GM04503 (cell line): ENCODE results near the gene BSN.

ENCODE experiments used
- DNase-seq: peaks from one replicate; pipeline ENCODE4 v3.0.0-alpha.2; 2012; ENCODE audit warnings: low read depth

BSN gene

DNA sequence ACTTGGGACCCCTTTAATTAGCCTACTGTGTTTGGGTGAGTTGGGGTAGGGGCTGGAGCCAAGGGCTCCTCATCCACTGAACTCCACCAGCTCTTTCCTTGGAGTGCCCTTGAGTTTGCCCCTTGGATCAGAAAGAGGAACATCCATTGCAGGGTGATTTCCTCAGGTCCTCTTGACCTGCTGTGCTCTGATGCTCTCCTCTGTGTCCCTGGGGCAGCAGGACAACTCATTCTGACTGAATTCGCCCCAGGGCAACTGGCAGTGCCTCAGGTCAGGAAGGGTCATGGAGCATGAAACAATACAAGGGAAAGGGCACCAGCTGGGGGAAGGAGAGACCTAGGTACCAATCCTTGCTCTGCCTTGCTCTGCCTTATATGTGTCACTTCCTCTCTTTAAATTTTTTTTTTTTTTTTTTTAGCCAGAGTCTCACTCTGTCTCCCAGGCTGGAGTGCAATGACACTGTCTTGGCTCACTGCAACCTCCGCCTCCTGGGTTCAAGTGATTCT is 47.8 kb downstream of the BSN start:
- DNase-seq, result no peak

DNA sequence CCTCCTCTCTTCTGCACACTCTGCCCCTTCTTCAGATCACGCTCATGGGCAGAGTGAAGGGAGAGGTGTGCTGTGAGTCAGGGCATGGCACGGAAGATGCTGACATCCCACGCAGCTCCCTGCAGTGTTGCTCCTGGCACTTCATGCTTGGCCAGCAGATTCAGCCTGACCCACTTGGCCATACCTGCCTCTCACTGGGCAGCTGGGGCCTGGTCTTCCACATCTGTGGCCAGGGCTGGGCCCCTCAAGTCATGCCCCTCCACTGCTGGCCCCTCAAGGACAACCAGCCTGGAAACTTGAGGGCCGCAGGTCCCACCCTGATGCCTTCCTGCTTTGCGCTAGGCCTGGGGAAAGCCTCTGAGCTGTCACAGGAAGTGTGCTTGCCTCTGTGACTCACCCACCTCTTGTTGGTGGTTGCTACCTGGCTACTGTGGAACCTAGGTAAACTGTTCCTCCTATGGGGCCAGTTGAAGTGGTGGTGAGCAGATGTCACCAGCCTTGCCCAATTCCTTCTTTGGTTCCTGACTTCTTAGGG is 48.7 kb downstream of the BSN start:
- DNase-seq, result no peak

DNA sequence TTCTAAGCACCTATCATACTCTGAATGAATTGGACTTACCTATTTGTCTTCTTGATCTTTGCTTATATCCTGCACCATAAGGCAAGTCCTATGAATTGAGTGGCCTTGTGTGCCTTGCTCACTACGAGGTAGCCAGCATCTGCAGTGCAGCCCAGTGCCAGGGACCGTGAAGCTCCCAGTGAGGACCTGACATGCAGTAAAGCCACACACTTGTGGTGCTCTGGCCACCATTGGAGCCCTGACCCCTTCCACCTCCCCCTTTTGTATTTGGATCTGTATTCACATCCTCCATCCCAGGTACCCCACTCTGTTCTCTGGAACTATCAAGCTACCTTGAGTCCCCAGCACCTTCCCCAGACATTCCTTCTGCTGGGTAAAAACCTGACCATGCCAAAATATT is 52.1 kb downstream of the BSN start:
- no peak for DNase-seq

DNA sequence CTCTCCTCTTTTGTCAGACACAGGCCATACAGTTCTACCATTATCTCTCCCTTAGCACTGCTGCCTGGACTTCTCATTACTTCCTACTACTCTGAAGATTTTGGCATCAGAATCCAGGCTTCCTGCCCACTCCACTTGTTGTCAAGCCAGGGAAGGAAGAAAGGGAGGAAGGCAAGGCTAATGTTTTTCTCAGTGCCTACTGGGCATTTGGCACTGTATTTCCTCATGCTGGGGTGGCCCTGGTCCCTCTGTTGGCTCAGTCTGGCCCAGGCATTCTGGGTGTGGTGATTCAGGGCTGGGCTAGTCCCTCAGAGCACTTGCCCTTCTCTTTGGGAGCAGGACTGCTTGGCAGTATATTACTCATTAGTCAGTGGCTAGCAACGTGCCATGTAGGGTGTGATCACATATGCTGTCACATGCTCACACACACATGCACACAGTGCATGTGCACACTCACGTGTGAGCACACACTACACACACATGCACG is 52.9 kb downstream of the BSN start:
- DNase-seq, result no peak

DNA sequence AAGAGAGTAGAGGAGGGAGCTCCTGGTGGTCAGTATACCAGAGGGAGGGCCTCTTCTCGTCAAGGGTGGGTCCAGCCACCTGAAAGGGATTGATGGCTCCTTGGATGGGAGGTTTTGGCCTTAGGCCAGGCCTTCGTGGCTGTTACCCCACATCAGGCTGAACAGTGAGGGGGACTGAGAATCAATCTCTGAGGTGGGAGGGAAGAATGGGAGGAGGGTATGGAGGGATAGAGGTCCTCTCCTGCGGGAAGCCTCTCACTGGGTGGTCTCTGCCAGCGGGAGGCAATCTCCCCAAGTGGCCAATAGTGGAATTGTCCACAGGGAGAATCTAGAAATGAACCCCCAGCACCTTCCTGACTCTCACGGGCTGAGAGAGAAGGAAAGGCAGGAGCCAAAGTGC is 53.5 kb downstream of the BSN start:
- no peak for DNase-seq

DNA sequence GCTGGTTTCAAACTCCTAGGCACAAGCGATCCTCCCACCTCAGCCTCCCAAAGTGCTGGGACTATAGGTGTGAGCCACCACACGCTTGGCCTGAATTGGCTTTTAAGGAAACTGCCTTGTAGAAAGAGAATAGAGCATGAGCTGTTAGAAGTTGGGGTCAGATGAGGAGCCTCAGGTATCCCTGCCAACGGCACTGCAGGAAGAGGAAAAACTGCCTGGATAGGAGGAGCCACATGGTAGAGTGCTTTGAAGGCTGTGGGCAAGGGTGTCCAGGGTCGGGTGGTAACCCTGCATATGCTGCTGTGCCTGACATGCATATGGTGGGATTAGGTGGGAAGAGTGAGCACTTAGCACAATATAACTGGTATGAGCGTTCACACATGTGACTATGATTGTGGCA is 55.0 kb downstream of the BSN start:
- no peak for DNase-seq

DNA sequence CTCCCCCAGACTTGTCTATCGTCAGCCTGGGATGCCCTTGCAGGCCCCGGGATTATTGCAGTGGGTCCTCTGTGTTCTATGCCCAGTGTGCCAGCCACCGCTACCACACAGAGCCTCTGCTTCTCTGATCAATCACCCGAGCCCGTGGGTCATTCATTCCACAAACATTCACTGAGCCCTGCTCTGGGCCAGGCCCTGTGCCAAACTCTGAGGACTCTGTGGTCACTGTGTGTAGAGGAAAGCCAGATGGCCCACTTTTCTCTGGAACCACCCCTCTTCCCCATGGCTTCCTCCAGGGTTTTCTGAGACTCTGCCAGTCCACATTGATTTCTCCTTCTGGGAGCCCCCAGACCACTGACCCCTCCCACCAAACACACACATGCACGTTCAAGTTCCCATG is 55.5 kb downstream of the BSN start:
- DNase-seq, result no peak

DNA sequence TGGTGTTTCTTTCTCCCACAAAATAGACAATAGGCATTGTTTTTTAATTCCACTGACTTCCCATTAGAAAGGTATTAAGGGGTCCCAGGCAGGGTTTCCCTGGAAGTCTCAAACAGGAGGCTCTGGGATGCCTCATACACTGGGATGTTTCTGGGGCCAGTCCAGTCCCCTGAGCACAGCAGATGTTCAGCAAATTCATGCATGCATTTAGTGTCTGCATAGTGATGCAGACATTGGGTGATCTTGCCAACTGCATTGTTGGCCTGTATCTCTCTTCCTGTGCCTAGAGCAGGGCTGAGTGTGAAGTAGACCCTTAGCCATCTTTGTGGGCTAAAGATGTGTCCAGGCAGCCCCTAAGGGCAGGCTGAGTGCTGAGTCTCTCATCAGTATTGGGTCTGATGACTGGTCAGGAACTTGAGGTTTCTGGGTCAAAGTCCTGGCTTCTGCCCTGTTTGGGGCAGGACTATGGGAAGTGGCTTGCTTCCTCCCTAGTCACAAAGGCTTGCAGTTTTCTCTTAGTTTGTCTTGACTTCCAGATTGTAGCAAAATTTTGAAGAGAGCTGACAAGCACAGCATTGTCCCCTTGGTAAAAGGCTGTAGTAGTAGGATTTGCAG is 56.5 kb downstream of the BSN start:
- no peak for DNase-seq

DNA sequence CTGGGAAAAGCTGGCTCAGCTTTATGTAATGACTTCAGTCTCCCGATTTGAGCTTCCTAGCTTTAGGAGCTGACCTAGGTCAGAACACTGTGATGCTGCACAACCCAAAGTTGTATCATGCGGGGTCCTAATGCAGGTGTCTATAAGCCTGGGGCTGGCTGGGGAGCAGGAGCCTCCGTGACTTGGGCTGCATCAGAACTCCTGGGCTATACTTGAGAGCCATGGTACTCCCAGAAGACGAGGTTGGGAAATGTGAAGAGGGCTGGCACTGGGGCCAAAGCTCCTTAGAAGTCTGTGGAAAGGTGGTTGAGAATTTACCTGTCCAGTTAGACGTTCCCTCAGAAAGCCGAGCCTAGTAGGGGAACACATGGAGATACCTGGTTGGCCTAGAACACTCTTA is 57.0 kb downstream of the BSN start:
- DNase-seq, result no peak

DNA sequence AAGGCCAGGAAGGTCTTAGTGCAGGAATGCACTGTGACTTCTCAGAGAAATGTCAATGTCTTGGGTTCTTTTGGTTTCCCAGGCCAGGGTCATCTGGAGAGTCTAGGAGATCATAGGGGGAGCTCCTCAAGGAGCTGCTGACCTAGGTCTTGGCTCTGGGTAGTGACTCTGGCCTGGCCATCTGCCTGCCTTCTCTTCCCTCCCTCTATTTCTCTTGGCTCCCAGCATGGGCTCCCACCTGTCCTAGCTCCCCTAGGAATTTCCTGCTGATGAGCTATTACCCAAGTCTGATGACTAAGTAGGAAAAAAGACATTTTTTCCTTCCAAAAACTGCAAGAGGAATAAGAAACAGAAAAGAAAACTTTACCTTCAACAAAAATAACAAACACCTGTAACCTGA is 57.4 kb downstream of the BSN start:
- DNase-seq, result no peak

DNA sequence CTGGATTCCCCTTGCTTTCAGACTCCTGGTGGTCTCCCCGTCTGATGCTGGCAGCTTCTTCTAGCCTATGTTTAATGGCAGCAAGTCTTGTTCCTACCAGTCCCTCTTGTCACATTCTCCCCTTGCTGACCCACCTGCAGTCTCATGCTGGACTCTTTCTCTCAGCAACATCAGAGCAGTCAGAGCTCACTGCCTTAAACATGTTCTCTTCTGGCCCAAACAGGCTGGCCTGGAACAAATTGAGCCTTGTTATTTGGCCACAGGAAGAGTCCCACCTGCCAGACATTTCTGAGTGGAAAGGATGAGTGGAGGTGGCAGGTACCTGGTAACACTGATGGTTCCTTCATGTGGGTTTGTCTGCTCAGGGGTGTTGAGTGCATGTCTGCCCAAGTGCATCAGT is 60.7 kb downstream of the BSN start:
- no peak for DNase-seq

DNA sequence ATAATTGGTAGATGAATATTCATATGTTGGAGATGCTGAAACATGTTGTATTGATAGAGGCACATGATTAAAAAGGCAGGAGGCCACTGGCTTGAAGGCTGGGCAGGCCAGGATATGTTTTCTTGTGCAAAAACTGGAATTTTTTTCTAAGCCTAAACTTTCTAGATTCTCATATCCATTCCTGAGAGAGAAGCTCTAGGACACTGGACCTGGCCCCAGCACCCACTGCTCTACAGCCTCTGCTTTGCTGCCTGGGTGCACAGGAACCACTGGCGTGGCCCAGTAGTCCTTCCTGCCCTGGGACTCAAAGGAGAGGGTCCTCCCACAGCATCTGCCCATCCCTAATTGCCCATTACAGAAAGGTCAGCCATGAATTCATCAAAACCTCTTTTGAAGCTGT is 61.8 kb downstream of the BSN start:
- DNase-seq, result no peak

DNA sequence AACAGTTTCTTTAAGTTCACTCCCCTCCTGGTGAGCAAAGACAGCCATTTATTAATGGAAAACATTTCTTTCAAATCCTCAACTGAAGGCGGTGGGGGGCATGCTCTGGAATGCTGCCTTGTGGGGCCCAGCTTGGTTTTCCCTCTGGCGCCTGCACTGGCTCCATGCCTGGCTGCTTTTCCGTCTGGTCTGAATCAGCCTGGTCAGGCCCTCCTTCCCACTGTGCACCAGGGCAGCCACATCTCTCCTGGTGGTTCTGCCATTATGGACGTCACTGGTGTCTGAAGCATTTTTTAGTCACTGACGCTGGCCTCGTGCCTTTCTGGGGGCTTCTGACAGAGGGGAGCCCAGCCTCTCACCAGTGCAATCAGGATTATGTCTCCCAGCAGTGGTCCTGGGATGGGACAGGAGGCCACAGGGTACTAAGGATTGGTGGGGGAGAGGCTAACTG is 62.2 kb downstream of the BSN start:
- DNase-seq, result no peak

DNA sequence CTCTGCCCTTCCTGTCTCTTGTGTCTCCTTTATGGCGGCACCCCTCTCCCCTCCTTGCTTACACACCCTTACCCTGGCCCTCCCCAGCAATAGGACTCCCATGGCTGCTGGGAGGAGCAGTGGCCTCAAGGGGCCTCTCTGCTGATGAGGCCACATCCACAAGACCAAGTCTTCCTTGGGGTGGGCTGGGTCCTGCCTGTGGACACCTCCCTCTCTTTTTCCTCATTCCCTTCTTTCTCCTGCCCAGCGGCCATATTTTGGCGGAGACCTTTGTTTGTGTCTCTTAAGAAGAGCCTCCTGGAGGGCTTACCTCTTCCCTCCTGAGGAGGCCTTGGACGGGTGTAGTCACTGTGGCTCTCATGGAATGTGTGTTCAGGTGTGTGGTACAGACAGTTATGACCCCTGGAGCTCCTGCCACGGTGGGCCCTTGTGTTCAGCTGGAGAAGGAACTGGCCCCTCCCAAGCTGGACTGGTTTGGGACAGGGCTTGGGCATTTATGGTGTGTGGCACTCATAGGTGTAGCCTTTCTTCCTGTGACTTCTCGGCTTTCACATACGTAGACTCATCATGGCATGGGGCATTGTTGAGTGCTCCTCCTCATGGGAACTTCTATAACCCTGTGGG is 63.2 kb downstream of the BSN start:
- no peak for DNase-seq

DNA sequence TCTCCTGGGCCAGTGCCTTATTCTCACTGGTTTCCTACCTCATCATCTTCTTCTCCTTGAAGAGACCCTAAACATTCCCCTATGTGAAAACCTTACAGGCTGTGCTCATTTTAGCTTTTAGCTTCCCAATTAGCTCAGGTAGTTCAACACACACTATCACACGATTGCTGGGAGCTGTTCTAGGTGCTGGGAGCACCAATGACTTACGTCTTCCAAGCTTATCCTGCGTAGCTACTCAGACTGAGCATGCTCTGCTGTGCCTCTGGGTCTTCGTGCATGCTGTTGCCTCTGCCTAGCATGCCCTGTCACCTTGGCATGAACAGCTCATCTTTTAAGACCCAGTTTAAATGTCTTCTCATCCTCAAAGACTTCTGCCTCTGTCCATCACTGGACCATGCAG is 64.1 kb downstream of the BSN start:
- DNase-seq, result no peak

DNA sequence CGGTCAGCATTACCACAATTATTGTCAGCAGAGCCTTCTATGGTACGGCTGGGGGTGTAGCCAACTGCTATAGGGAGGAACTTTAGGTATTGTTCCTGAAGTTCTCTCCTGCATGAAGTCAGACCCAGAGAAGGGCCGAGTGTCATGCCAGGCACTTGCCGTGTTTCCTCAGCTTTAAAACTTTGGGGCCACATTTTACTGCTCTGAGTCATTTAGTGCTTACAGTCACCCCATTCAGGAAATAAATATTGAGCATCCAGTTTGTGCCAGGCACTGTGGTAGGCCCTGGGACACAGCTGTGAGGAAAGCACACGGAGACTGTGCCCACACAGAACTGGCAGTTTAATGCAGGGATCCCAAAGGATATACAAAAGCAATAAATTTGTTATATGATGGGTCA is 65.4 kb downstream of the BSN start:
- DNase-seq, result no peak

DNA sequence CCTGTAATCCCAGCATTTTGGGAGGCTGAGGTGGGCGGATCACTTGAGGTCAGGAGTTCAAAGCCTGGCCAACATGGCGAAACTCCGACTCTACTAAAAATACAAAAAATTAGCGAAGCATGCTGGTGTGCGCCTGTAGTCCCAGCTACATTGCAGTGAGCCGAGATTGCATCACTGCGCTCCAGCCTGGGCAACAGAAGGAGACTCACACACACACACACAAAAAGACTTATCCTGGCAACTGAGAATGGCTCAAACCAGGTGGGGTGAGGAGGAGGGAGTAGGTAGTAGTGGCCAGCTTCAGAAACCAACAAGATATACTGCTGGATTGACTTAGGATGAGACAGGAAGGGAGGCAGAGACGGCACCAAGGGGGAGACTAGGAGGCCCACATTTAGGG is 66.5 kb downstream of the BSN start:
- DNase-seq, result no peak

DNA sequence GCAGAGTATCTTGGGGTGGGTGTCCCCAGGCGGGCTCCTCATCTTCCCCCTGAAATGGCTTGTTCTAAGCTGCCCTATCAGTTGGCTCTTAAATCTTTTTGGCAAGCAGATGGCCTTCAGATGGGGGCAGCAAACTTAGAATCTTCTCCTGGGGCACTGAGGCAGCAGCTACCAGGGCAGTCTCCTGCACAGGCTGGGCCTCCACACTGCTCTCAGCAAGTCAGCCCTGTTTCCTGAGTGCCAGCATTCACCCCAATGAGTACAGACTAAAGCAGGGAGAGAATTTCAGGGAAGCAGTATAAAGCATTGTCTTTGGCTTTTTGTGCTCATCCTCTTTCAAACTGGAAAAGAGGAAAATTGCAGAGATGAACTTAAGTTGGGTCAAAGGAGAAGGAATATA is 68.8 kb downstream of the BSN start:
- DNase-seq, result no peak

DNA sequence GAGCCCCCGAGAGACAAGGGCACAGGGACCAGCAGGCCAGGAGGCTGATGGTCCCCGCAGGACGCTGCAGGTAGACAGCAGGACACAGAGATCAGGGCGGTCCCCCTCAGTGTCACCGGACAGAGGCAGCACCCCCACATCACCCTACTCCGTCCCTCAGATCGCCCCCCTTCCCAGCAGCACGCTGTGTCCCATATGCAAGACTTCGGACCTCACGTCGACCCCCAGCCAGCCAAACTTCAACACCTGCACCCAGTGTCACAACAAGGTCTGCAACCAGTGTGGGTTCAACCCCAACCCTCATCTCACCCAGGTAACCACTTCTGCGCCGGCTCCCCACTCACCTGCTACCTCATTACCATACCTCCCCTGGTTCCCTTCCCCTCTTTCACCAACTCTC is 70.8 kb downstream of the BSN start:
- no peak for DNase-seq

DNA sequence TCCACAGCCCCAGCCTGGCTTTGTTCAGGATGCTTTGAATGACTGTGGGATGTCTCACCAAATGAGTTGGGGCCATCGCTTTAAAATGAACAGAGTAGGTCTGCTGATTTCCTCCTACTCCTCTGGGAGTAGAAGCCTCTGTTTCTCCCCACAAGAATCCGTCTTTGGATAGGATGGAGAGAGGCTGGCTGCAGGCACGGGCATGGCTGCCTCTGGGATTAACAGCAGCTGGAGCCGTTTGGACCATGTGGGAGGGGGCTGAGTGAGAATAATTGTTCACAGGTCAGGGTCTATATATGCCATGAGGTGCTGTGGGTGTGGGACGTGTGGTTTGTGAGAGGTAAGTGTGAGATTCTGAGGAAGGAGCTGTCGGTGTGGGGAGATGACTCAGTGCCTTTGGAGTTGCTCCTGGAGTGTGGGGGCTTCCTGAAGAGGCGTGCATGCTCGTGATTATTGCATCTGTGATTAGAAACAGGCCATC is 71.9 kb downstream of the BSN start:
- DNase-seq, result no peak

DNA sequence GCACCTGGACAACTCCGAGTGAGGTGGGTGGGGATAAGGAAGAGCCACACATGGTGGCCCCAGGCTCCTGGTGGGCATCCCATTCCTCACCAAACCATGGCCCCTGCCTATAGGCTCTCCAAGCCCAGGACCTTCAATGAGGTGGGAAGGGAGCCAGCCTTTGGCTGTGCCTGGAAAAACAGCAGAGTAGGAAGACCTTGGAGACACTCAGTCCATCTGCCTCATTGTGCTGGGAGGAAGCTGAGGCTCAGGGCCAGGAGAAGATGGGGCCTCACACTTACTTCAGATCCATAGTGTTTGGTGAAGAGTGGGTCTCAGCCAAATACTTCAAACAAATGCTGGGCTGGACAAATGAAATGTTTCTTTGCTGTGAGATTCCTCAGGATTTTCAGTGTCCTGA is 72.5 kb downstream of the BSN start:
- DNase-seq, result no peak

DNA sequence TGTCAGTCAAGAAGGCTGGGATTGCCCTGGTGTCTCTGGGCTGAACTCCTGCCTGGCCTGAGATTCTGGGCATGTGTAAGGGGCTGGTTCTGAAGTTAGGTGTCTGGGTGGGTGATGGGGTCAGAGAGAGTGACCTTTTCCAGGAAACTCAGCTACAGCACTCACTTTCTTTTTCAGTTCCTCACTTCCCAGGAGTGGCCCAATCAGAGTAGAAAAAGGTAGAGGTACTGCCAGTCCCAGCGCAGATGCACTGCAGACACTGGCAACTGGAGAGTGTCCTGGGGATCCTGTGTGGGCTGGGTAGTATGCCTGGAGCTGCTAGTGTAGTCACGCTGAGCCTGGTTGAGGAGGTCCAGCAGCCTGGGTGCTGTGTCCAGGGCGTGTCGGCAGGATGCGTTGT is 73.4 kb downstream of the BSN start:
- no peak for DNase-seq

DNA sequence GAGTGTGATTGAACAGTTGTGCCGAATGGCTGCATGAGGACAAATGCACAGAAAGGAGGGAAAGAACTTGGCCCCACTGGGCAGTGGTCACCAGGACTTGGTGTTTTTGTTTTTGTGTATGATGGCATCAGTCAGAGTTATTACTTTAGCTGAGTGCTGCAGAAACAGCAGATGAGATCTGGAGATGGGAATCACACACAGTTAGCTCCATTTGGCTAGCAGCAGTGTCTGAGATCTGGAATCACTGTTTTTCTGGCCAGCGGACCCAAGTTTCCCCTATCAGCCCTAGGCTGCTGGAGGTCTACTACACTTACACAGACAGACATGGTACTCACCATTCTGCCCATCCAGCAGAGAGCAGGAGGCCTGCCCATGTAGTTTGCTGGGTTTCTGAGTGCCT is 74.0 kb downstream of the BSN start:
- no peak for DNase-seq

DNA sequence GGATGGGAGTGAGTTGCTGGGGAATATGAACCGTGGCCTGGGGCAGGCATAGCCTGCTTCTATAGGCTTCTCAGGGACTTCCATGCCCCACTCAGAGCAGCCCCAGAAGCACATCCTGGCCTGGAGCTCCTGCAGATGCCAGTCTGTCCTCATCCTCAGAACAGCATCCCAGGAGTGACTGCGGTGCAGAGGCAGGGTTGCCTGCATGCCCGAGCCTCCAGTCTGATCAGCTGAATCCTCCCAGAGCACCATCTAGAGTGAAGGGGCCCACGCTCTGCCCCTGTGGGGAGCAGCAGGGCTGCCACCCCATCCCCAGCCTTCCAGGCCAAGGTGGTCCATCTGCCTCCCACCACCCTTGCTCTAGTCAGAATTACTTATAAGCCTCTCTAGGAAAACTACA is 75.2 kb downstream of the BSN start:
- no peak for DNase-seq
